Astrocyte (in vitro differentiated cells and primary cell): Measurements from ENCODE around the gene PIK3R3. TPM values are rescaled to one million over a fixed set of nuclear protein-coding genes. Genes with fewer than 3 reads are reported as not detected.

Experiments
- DNase-seq: peaks from one replicate; pipeline ENCODE4 v3.0.0-alpha.2; 2010; ENCODE audit warnings: low read depth
- FAIRE-seq: peaks from 2 replicates; lab custom pipeline; 2011; peaks lifted over from hg19 to GRCh38; lab: Jason Lieb, UNC
- H2AFZ ChIP-seq: 2 replicates; pipeline ENCODE4 v1.6.0; 2012; ENCODE audit warnings: low read depth, low read length, inconsistent platforms
- H3K27ac ChIP-seq: 2 replicates; pipeline ENCODE4 v1.5.1; 2011; ENCODE audit warnings: low read depth, low read length, inconsistent platforms
- H3K27me3 ChIP-seq: 2 replicates; pipeline ENCODE4 v1.6.0; 2011; ENCODE audit warnings: low read length, inconsistent platforms; ENCODE audit not compliant: insufficient read depth
- H3K36me3 ChIP-seq: 2 replicates; pipeline ENCODE4 v1.5.1; 2011; ENCODE audit warnings: low read length, inconsistent platforms; ENCODE audit not compliant: insufficient read depth
- H3K4me1 ChIP-seq: 2 replicates; pipeline ENCODE4 v1.5.1; 2011; ENCODE audit warnings: low read length, inconsistent platforms; ENCODE audit not compliant: insufficient read depth
- H3K4me2 ChIP-seq: 2 replicates; pipeline ENCODE4 v1.6.0; 2012; ENCODE audit warnings: low read length, inconsistent platforms
- H3K4me3 ChIP-seq: 2 replicates; pipeline ENCODE4 v1.5.1; 2011; ENCODE audit warnings: low read depth, mild to moderate bottlenecking, low read length, inconsistent platforms; ENCODE audit not compliant: insufficient read depth
- H3K79me2 ChIP-seq: 2 replicates; pipeline ENCODE4 v1.6.0; 2012; ENCODE audit warnings: mild to moderate bottlenecking, low read length, inconsistent platforms; ENCODE audit not compliant: insufficient read depth
- H3K9ac ChIP-seq: 2 replicates; pipeline ENCODE4 v1.6.0; 2012; ENCODE audit warnings: mild to moderate bottlenecking, low read length, inconsistent platforms
- H3K9me3 ChIP-seq: 2 replicates; pipeline ENCODE4 v1.5.1; 2012; ENCODE audit warnings: low read depth, mild to moderate bottlenecking, low read length, inconsistent platforms; ENCODE audit not compliant: insufficient read depth
- H4K20me1 ChIP-seq: 2 replicates; pipeline ENCODE4 v1.6.0; 2012; ENCODE audit warnings: low read length, inconsistent platforms; ENCODE audit not compliant: insufficient read depth
- H3K27ac Mint-ChIP-seq: one replicate; pipeline ENCODE4 v1.8.0; 2021; ENCODE audit warnings: mild to moderate bottlenecking, mixed read lengths; ENCODE audit not compliant: unreplicated experiment
- H3K27me3 Mint-ChIP-seq: one replicate; pipeline ENCODE4 v1.8.0; 2021; ENCODE audit warnings: low read depth, mixed read lengths; ENCODE audit not compliant: unreplicated experiment
- H3K36me3 Mint-ChIP-seq: one replicate; pipeline ENCODE4 v1.8.0; 2021; ENCODE audit warnings: low read depth, mixed read lengths; ENCODE audit not compliant: unreplicated experiment
- H3K4me1 Mint-ChIP-seq: one replicate; pipeline ENCODE4 v1.8.0; 2021; ENCODE audit warnings: low read depth, mixed read lengths; ENCODE audit not compliant: unreplicated experiment
- H3K4me3 Mint-ChIP-seq: one replicate; pipeline ENCODE4 v1.8.0; 2021; ENCODE audit warnings: mild to moderate bottlenecking, moderate library complexity, mixed read lengths; ENCODE audit not compliant: unreplicated experiment
- H3K9me3 Mint-ChIP-seq: one replicate; pipeline ENCODE4 v1.8.0; 2021; ENCODE audit warnings: mild to moderate bottlenecking, mixed read lengths; ENCODE audit not compliant: unreplicated experiment
- CTCF ChIP-seq: IDR thresholded peaks from 2 replicates; pipeline ENCODE4 v1.5.1; 2011; ENCODE audit warnings: low read depth, mild to moderate bottlenecking, inconsistent platforms, low read length, moderate library complexity; ENCODE audit not compliant: insufficient read depth
- EZH2 ChIP-seq: IDR thresholded peaks from 2 replicates; pipeline ENCODE4 v1.6.1; 2012; ENCODE audit warnings: mild to moderate bottlenecking, low read length, inconsistent platforms; ENCODE audit not compliant: insufficient read depth
- total RNA-seq: library from RNA; stranded (reverse); gene quantifications from 2 replicates; pipeline ENCODE4 v1.2.1, GENCODE V29; 2021

Gene PIK3R3
- total RNA-seq, 1 donor from 2014 or later, result 68.4 TPM

GRCh38 chr1:46130121-46130520, 2.3 kb downstream of the PIK3R3 start:
- Histone ChIP-seq H3K9ac (peak overlapping the region; percentile 98), H3K27ac (no peak overlapping the region), H3K4me2 (peak overlapping the region; percentile 94), H3K9me3 (no peaks in the 10 kb centered on the region), H3K79me2 (peaks cover 64% of the 10 kb centered on the region), H3K4me1 (peaks cover 14% of the 10 kb centered on the region), H4K20me1 (peaks cover 30% of the 10 kb centered on the region), H3K27me3 (no peaks in the 10 kb centered on the region), H3K4me3 (peak overlapping the region; percentile 90), H3K36me3 (no peaks in the 10 kb centered on the region), H2AFZ (no peak overlapping the region)
- Mint-ChIP-seq H3K4me1 (peaks cover 20% of the 10 kb centered on the region), H3K36me3 (peaks cover 5% of the 10 kb centered on the region), H3K27me3 (no peaks in the 10 kb centered on the region), H3K27ac (no peak overlapping the region), H3K4me3 (peak overlapping the region; percentile 96), H3K9me3 (no peaks in the 10 kb centered on the region)
- no peak for FAIRE-seq
- TF ChIP-seq EZH2, result no peak
- TF ChIP-seq CTCF, result peak; percentile 14
- DNase-seq, result no peak

GRCh38 chr1:46128344-46128743, 4.1 kb downstream of the PIK3R3 start:
- no peak overlapping the region for H3K4me2 ChIP-seq
- peaks cover 4% of the 10 kb centered on the region for H3K4me1 ChIP-seq
- H3K27ac ChIP-seq, result no peak overlapping the region
- peaks cover 77% of the 10 kb centered on the region for H3K79me2 ChIP-seq
- H4K20me1 ChIP-seq, result peaks cover 38% of the 10 kb centered on the region
- no peak overlapping the region for H2AFZ ChIP-seq
- H3K9me3 Mint-ChIP-seq, result no peaks in the 10 kb centered on the region
- H3K4me1 Mint-ChIP-seq, result peaks cover 6% of the 10 kb centered on the region
- FAIRE-seq (no peak), DNase-seq (no peak)
- H3K27me3 Mint-ChIP-seq, result no peaks in the 10 kb centered on the region
- no peaks in the 10 kb centered on the region for H3K9me3 ChIP-seq
- no peak overlapping the region for H3K27ac Mint-ChIP-seq
- H3K9ac ChIP-seq, result no peak overlapping the region
- peaks cover 5% of the 10 kb centered on the region for H3K36me3 Mint-ChIP-seq
- no peaks in the 10 kb centered on the region for H3K27me3 ChIP-seq
- H3K4me3 Mint-ChIP-seq, result peak overlapping the region; percentile 96
- H3K4me3 ChIP-seq, result no peak overlapping the region
- TF ChIP-seq CTCF, result no peak
- no peak for TF ChIP-seq EZH2
- H3K36me3 ChIP-seq, result no peaks in the 10 kb centered on the region

- Mint-ChIP-seq H3K36me3 (peaks cover 3% of the 10 kb centered on the region), H3K27me3 (no peaks in the 10 kb centered on the region), H3K9me3 (no peaks in the 10 kb centered on the region), H3K27ac (no peak overlapping the region), H3K4me3 (no peak overlapping the region), H3K4me1 (peaks cover 1% of the 10 kb centered on the region)
- Histone ChIP-seq H3K27ac (no peak overlapping the region), H3K4me2 (no peak overlapping the region), H3K9me3 (no peaks in the 10 kb centered on the region), H3K79me2 (peaks cover 78% of the 10 kb centered on the region), H3K4me3 (no peak overlapping the region), H3K27me3 (no peaks in the 10 kb centered on the region), H3K4me1 (no peaks in the 10 kb centered on the region), H3K36me3 (no peaks in the 10 kb centered on the region), H3K9ac (no peak overlapping the region), H2AFZ (no peak overlapping the region), H4K20me1 (peaks cover 64% of the 10 kb centered on the region)
- FAIRE-seq, result no peak
- TF ChIP-seq CTCF (no peak), EZH2 (no peak)
- DNase-seq, result no peak
Observed at GRCh38 chr1:46118856-46119255, 13.6 kb downstream of the PIK3R3 start.
